MM.1S (cell line): ENCODE results near the gene BCAS4.

ENCODE experiments used
- DNase-seq: peaks from one replicate; pipeline ENCODE4 v3.0.0-alpha.2; 2015
- H2AFZ ChIP-seq: fragments of 300-600 bp; sonication (generic); 2 replicates; pipeline ENCODE4 v1.6.0; 2016; ENCODE audit warnings: antibody characterized with exemption, low read length
- H3F3A ChIP-seq: fragments of 300-600 bp; sonication (generic); 2 replicates; pipeline ENCODE4 v1.6.1; 2016; ENCODE audit warnings: mild to moderate bottlenecking, antibody characterized with exemption, low read length, moderate library complexity, mixed read lengths; ENCODE audit not compliant: insufficient read depth
- H3K27ac ChIP-seq: fragments of 300-600 bp; sonication (generic); 2 replicates; pipeline ENCODE4 v1.5.1; 2016; ENCODE audit warnings: mild to moderate bottlenecking, low read length
- H3K27me3 ChIP-seq: fragments of 300-600 bp; sonication (generic); replicated peaks from 2 replicates; pipeline ENCODE4 v1.6.0; 2016; ENCODE audit warnings: low read length; ENCODE audit not compliant: insufficient read depth
- H3K36me3 ChIP-seq: fragments of 300-600 bp; sonication (generic); replicated peaks from 2 replicates; pipeline ENCODE4 v1.6.1; 2016; ENCODE audit warnings: mild to moderate bottlenecking, low read length, mixed read lengths; ENCODE audit not compliant: insufficient read depth
- H3K4me1 ChIP-seq: fragments of 300-600 bp; sonication (generic); 2 replicates; pipeline ENCODE4 v1.6.1; 2016; ENCODE audit warnings: low read length, mixed read lengths
- H3K4me2 ChIP-seq: fragments of 300-600 bp; sonication (generic); 2 replicates; pipeline ENCODE4 v1.6.0; 2016; ENCODE audit warnings: low read depth, low read length
- H3K4me3 ChIP-seq: fragments of 300-600 bp; sonication (generic); 2 replicates; pipeline ENCODE4 v1.5.1; 2016; ENCODE audit warnings: low read length, mixed read lengths
- H3K79me2 ChIP-seq: fragments of 300-600 bp; sonication (generic); 2 replicates; pipeline ENCODE4 v1.6.1; 2016; ENCODE audit warnings: mixed run types, low read length, mixed read lengths
- H3K9ac ChIP-seq: fragments of 300-600 bp; sonication (generic); 2 replicates; pipeline ENCODE4 v1.6.1; 2016; ENCODE audit warnings: low read length, mixed read lengths
- H3K9me2 ChIP-seq: fragments of 300-600 bp; sonication (generic); replicated peaks from 2 replicates; pipeline ENCODE4 v1.6.1; 2016; ENCODE audit warnings: mild to moderate bottlenecking, low read length, mixed read lengths; ENCODE audit not compliant: insufficient read depth
- H3K9me3 ChIP-seq: fragments of 300-600 bp; sonication (generic); replicated peaks from 2 replicates; pipeline ENCODE4 v1.6.1; 2016; ENCODE audit warnings: mild to moderate bottlenecking, low read length, mixed read lengths; ENCODE audit not compliant: insufficient read depth
- H4K20me1 ChIP-seq: fragments of 300-600 bp; sonication (generic); 2 replicates; pipeline ENCODE4 v1.6.1; 2016; ENCODE audit warnings: mild to moderate bottlenecking, low read length, moderate library complexity, mixed read lengths; ENCODE audit not compliant: insufficient read depth
- EZH2 ChIP-seq: fragments of 300-600 bp; sonication (generic); optimal IDR thresholded peaks from 2 replicates; pipeline ENCODE3; 2017; ENCODE audit warnings: low read depth, mild to moderate bottlenecking, antibody characterized with exemption, low read length, mixed read lengths
- EZH2phosphoT487 ChIP-seq: fragments of 300-600 bp; sonication (generic); IDR thresholded peaks from 2 replicates; pipeline ENCODE4 v1.6.1; 2018; ENCODE audit warnings: antibody characterized with exemption, low read length
- TF ChIP-seq, protein P1 (sequence below): fragments of 300-600 bp; sonication (generic); IDR thresholded peaks from 2 replicates; pipeline ENCODE4 v1.5.1; 2016; ENCODE audit warnings: antibody characterized with exemption, low read length, mixed read lengths

The BCAS4 gene

GRCh38 chr20:50920997-50921396 lies 126.1 kb downstream of the BCAS4 start:
- TF ChIP-seq EZH2 (no peak), EZH2phosphoT487 (no peak)
- TF ChIP-seq, protein P1, sequence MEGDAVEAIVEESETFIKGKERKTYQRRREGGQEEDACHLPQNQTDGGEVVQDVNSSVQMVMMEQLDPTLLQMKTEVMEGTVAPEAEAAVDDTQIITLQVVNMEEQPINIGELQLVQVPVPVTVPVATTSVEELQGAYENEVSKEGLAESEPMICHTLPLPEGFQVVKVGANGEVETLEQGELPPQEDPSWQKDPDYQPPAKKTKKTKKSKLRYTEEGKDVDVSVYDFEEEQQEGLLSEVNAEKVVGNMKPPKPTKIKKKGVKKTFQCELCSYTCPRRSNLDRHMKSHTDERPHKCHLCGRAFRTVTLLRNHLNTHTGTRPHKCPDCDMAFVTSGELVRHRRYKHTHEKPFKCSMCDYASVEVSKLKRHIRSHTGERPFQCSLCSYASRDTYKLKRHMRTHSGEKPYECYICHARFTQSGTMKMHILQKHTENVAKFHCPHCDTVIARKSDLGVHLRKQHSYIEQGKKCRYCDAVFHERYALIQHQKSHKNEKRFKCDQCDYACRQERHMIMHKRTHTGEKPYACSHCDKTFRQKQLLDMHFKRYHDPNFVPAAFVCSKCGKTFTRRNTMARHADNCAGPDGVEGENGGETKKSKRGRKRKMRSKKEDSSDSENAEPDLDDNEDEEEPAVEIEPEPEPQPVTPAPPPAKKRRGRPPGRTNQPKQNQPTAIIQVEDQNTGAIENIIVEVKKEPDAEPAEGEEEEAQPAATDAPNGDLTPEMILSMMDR, result no peak
- peaks cover 11% of the 10 kb centered on the region for H3K4me1 ChIP-seq
- no peaks in the 10 kb centered on the region for H3K9me2 ChIP-seq
- H2AFZ ChIP-seq, result no peak overlapping the region
- no peak overlapping the region for H3K9ac ChIP-seq
- no peak overlapping the region for H3K4me3 ChIP-seq
- no peak for DNase-seq
- no peaks in the 10 kb centered on the region for H3K27me3 ChIP-seq
- peaks cover 10% of the 10 kb centered on the region; the same call in 1 of the 2 replicates for H3K36me3 ChIP-seq
- no peak overlapping the region for H3K4me2 ChIP-seq
- H4K20me1 ChIP-seq, result peaks cover 78% of the 10 kb centered on the region
- H3F3A ChIP-seq, result no peaks in the 10 kb centered on the region
- peaks cover 100% of the 10 kb centered on the region for H3K79me2 ChIP-seq
- no peaks in the 10 kb centered on the region for H3K9me3 ChIP-seq
- no peak overlapping the region for H3K27ac ChIP-seq

- Histone ChIP-seq H3K9me3 (no peaks in the 10 kb centered on the region), H3K4me1 (peaks cover 3% of the 10 kb centered on the region; the same call in 1 of the 2 replicates), H3K27me3 (no peaks in the 10 kb centered on the region), H3K9ac (no peak overlapping the region), H3K36me3 (peaks cover 2% of the 10 kb centered on the region; the same call in 1 of the 2 replicates), H3F3A (no peaks in the 10 kb centered on the region), H3K27ac (no peak overlapping the region), H3K9me2 (no peaks in the 10 kb centered on the region), H3K79me2 (peaks cover 100% of the 10 kb centered on the region), H4K20me1 (peaks cover 68% of the 10 kb centered on the region), H3K4me3 (no peak overlapping the region), H2AFZ (no peak overlapping the region), H3K4me2 (no peak overlapping the region)
- TF ChIP-seq, protein P1, result no peak
- TF ChIP-seq EZH2 (no peak), EZH2phosphoT487 (no peak)
- no peak for DNase-seq
These were observed 127.1 kb downstream of the BCAS4 start for GRCh38 chr20:50921803-50922501.

DNA sequence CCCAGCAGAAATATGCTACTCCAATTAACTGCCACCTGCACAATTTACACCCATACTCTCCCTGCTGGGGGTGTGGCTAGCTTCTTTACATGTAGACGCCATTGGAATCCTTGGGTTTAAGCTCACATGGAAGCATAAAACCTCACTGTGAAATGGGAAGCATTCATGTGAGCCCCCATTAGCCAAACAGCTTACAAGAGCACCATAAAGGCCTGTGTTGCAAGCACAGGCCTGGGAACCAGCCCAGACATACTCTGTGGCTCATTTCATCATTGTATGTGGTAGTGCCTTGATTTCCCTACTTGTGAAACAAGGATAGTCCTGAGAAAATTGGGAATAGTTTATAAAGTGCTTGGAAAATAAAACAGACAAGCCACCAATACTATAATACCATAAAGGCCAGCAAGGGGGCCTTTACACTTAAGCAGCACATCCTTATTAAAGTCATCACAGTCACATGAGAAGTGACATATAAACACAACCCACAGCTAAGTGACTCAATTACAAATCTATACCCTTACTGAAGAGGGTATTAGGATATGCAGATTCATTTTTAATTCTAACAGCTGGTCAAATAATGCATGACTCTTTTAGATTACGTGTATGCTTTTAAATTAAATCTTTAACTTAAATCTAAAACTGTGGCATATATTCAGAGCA lies 129.5 kb downstream of the BCAS4 start:
- H3K79me2 ChIP-seq, result peaks cover 100% of the 10 kb centered on the region
- H3K4me3 ChIP-seq, result no peak overlapping the region
- peaks cover 8% of the 10 kb centered on the region for H3K4me1 ChIP-seq
- H3K9ac ChIP-seq, result no peak overlapping the region
- TF ChIP-seq, protein P1, result no peak
- H3K9me2 ChIP-seq, result no peaks in the 10 kb centered on the region
- H3K36me3 ChIP-seq, result no peaks in the 10 kb centered on the region; the same call in 1 of the 2 replicates
- no peak overlapping the region for H3K4me2 ChIP-seq
- H2AFZ ChIP-seq, result no peak overlapping the region
- DNase-seq, result no peak
- no peak overlapping the region for H3K27ac ChIP-seq
- peaks cover 64% of the 10 kb centered on the region for H4K20me1 ChIP-seq
- no peaks in the 10 kb centered on the region for H3F3A ChIP-seq
- H3K27me3 ChIP-seq, result no peaks in the 10 kb centered on the region
- H3K9me3 ChIP-seq, result no peaks in the 10 kb centered on the region
